Measurements from ENCODE around the gene VKORC1.

VKORC1 gene

GRCh38 chr16:31072540-31073141, 22.0 kb downstream of the VKORC1 start:
- Histone ChIP-seq H3K27ac (ENCODE audit: low read depth, low read length) (peak overlapping the region; percentile 68), H3K4me3 (ENCODE audit: insufficient read depth, low read length, poor library complexity, severe bottlenecking) (peak overlapping the region; percentile 79), H3K36me3 (ENCODE audit: low read length) (no peaks in the 10 kb centered on the region), H3F3A (ENCODE audit: insufficient read depth) (peaks cover 7% of the 10 kb centered on the region; the same call in 1 of the 2 replicates), H3K9me3 (ENCODE audit: insufficient read depth, low read length) (no peaks in the 10 kb centered on the region), H3K79me2 (ENCODE audit: insufficient read depth, low read length) (peaks cover 62% of the 10 kb centered on the region), H3K4me2 (ENCODE audit: low read depth, low read length, poor library complexity, severe bottlenecking) (peak overlapping the region; percentile 91), H4K20me1 (ENCODE audit: low read depth, low read length) (no peaks in the 10 kb centered on the region), H3K9me2 (replicated peaks; ENCODE audit: insufficient read depth, low read length) (no peaks in the 10 kb centered on the region), H3K27me3 (ENCODE audit: low read length) (no peaks in the 10 kb centered on the region), H2AFZ (ENCODE audit: low read depth, low read length, severe bottlenecking) (peak overlapping the region; percentile 77), H3K9ac (ENCODE audit: low read length) (peak overlapping the region; percentile 77)
- TF ChIP-seq EZH2phosphoT487 (conservative IDR thresholded peaks at IDR 0.05; ENCODE audit: low read length) (no peak), CTCF (IDR thresholded peaks at IDR 0.05; ENCODE audit: insufficient read depth, low read length, poor library complexity, severe bottlenecking) (no peak)

GRCh38 chr16:31071861-31072260, 22.7 kb downstream of the VKORC1 start:
- Histone ChIP-seq H4K20me1 (ENCODE audit: low read depth, low read length) (no peaks in the 10 kb centered on the region), H2AFZ (ENCODE audit: low read depth, low read length, severe bottlenecking) (no peak overlapping the region), H3K27me3 (ENCODE audit: low read length) (no peaks in the 10 kb centered on the region), H3K9ac (ENCODE audit: low read length) (peak overlapping the region; percentile 77), H3K4me3 (ENCODE audit: insufficient read depth, low read length, poor library complexity, severe bottlenecking) (peak overlapping the region; percentile 79), H3F3A (ENCODE audit: insufficient read depth) (peaks cover 7% of the 10 kb centered on the region; the same call in 1 of the 2 replicates), H3K79me2 (ENCODE audit: insufficient read depth, low read length) (peaks cover 65% of the 10 kb centered on the region), H3K9me2 (replicated peaks; ENCODE audit: insufficient read depth, low read length) (no peaks in the 10 kb centered on the region), H3K36me3 (ENCODE audit: low read length) (no peaks in the 10 kb centered on the region), H3K9me3 (ENCODE audit: insufficient read depth, low read length) (no peaks in the 10 kb centered on the region), H3K4me2 (ENCODE audit: low read depth, low read length, poor library complexity, severe bottlenecking) (peak overlapping the region; percentile 91), H3K27ac (ENCODE audit: low read depth, low read length) (peak overlapping the region; percentile 68; the same call in 1 of the 2 replicates)
- TF ChIP-seq CTCF (IDR thresholded peaks at IDR 0.05; ENCODE audit: insufficient read depth, low read length, poor library complexity, severe bottlenecking) (no peak), EZH2phosphoT487 (conservative IDR thresholded peaks at IDR 0.05; ENCODE audit: low read length) (no peak)

GRCh38 chr16:31067342-31067741, 27.3 kb downstream of the VKORC1 start:
- peaks cover 47% of the 10 kb centered on the region for H3K79me2 ChIP-seq (ENCODE audit: insufficient read depth, low read length)
- no peaks in the 10 kb centered on the region for H3K9me2 ChIP-seq (replicated peaks; ENCODE audit: insufficient read depth, low read length)
- TF ChIP-seq EZH2phosphoT487 (conservative IDR thresholded peaks at IDR 0.05; ENCODE audit: low read length) = no peak
- no peak for TF ChIP-seq CTCF (IDR thresholded peaks at IDR 0.05; ENCODE audit: insufficient read depth, low read length, poor library complexity, severe bottlenecking)
- H3K27me3 ChIP-seq (ENCODE audit: low read length) = no peaks in the 10 kb centered on the region
- H3K27ac ChIP-seq (ENCODE audit: low read depth, low read length) = no peak overlapping the region
- H3F3A ChIP-seq (ENCODE audit: insufficient read depth) = peaks cover 7% of the 10 kb centered on the region; the same call in 1 of the 2 replicates
- no peak overlapping the region for H2AFZ ChIP-seq (ENCODE audit: low read depth, low read length, severe bottlenecking)
- no peak overlapping the region for H3K4me3 ChIP-seq (ENCODE audit: insufficient read depth, low read length, poor library complexity, severe bottlenecking)
- no peaks in the 10 kb centered on the region for H4K20me1 ChIP-seq (ENCODE audit: low read depth, low read length)
- no peaks in the 10 kb centered on the region for H3K9me3 ChIP-seq (ENCODE audit: insufficient read depth, low read length)
- no peaks in the 10 kb centered on the region for H3K36me3 ChIP-seq (ENCODE audit: low read length)
- no peak overlapping the region for H3K4me2 ChIP-seq (ENCODE audit: low read depth, low read length, poor library complexity, severe bottlenecking)
- H3K9ac ChIP-seq (ENCODE audit: low read length) = no peak overlapping the region

Measured in SU-DHL-6 (cell line).